Measurements from ENCODE around the gene EHD3.

The EHD3 gene

DNA sequence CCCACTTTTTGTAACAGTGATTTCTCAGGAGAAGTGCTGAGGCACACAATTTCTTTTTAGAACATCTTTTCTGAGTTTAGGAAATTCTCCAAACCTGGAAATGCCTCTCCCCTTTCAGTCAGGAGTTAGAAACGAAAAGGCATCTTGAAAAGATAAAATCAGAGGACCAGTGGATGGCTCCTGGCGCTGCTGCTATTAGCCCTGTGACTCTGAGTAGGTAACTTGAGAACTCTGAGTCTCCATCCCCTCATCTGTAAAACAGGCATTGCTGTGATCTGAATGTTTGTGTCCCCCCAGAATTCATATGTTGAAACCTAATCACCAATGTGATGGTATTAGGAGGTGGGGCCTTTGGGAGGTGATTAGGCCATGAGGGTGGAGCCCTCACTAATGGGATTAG lies 50.2 kb downstream of the EHD3 start:
- DNase-seq (ENCODE audit: low spot score) = no peak

DNA sequence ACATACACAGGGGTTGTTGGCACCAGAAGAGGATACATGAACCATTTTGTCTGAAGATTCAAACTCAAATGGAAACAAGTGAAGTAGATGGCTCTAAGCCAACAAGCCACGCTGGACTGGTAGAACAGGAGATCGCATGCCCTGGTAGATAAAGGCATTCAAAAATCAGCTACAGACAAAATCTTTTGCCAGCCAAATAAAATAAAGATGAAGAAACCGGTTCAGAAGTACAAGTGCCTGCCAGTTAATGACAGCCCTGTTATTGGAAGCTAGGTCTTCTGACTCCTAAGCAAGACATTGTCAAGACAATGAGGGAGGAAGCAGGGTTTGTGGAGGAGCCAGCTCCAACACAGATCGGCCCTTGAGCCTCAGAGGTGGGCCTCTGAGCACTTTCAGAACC lies 52.3 kb downstream of the EHD3 start:
- DNase-seq (ENCODE audit: low spot score) = no peak

DNA sequence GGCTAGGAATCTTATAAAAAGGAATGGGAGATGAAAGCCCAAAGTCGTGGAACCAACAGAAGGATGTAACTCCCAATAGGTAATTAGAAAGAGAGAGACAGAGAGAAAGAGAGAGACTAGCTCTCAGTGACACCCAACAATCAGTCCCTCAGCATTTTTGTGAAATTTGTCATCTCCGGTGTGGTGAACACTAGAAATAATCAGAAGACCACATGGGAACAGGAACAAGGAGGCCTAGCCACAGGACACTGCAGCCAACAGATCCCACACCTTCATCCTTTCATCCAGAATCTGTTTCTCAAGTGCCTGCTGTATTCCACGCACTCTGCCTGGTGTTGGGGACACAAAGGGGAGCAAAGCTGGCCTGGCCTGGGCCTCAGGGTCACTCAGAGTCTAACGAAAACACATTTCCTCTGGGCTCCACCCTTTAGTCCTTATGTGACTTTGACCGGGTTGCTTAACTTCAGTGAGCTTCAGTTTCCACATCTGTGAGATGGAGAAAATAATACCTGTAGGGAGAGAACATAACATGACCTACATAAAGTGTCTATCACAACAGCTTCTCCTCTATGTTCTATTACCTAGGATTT lies 53.1 kb downstream of the EHD3 start:
- no peak for DNase-seq (ENCODE audit: low spot score)

DNA sequence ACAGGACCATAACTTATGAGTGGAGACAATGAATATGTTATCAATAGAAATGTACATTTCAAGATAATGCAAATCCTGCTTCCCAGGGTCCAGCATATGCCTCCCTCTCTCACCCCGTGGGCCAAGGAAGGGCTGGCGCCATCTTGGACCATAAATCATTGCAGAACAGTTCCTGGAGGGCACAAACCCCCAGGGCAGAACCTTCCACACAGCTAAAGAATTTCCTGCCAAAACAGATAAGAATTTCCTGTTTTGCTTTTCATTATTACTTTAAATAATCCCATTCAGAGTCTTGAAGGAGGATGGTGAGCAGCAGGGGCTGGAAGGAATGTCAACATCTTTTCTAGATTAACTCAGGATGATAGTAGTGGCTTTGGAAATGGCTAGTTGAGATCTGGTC lies 53.7 kb downstream of the EHD3 start:
- no peak for DNase-seq (ENCODE audit: low spot score)

DNA sequence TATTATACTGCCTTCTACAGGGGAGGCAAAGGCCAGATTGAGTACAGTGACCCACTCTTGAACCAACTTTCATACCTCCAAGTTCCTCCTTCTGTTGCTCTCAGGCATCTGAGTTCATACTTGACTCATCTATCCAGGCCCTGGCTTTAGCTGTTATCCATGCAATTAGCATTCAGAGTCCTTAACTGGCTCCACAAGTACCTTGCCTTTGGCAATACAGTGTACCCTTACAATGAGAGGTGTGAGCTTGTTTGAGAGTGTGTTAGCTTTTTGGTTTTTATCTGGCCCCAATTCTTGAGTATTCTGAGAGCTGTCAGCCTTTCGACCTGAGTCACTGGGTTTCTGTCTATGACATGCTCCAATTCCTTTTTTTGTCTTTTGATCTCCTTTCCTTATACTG lies 60.2 kb downstream of the EHD3 start:
- no peak for DNase-seq (ENCODE audit: low spot score)

DNA sequence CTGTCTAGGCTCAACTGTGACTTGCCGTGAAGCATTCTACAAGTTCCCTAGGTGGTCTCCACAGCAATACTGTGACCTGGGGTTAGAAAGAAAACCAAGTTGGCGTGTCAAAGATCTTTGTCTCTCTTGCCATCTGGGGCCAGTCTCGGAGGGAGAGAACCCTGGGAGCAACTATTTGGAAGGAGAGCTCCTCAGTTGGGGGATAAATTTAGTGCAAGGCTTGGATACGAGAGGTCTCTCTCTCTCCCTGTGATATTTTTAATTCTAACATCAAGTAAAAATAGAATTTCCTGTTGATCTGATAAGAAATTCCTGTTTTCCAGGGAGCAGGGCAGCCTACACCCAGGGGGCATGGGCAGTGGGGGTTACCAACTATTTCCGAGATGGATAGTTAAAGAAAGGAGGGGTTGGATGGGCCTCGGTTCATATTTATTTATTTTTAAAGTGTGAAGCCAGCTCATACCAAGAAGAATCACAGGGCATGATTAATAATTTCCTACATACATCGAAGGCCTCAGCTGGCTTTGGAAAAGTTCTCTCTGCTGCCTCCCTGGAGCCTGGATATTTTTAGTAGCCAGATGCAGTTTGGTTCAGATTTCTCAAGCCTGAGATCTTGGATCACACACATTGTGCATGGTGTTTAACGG lies 62.8 kb downstream of the EHD3 start:
- no peak for DNase-seq (ENCODE audit: low spot score)

DNA sequence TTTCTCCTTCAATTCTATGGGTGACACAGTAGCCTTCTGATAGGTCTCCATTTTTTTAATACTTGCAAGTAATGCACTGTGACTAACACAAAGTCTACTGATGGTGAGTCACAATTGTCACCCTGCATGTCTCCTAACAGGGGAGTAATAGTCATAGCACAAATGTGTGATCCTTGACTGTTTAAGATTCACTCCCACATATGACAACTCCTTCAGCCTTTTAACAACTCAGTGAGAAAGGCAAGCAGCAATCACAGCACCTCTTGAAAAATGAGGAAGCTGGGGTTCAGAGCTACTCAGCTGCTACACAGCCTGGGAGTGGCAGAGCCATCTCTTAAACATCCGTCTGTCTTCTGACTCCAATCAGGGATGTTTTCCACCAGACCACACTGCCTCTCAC lies 63.8 kb downstream of the EHD3 start:
- DNase-seq (ENCODE audit: low spot score) = no peak

DNA sequence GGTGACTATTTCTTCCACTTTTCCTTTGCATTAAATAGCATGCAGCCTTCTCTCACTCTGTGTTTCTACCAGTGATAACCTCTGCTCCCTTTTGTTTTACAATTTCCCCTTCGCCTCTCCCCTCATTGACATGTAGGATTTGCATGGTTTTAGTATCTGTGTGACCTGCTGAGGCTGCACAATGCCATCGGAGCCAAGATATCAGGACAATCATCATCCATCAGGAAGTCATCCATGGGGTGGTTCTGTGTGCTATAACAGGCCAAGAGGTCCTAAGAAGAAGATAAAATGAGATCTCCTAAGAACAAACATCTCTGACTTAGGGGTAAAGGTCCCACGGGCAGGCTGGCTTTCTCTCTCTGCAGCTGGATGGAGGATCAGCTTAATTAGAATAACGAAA lies 65.6 kb downstream of the EHD3 start:
- DNase-seq (ENCODE audit: low spot score) = no peak

DNA sequence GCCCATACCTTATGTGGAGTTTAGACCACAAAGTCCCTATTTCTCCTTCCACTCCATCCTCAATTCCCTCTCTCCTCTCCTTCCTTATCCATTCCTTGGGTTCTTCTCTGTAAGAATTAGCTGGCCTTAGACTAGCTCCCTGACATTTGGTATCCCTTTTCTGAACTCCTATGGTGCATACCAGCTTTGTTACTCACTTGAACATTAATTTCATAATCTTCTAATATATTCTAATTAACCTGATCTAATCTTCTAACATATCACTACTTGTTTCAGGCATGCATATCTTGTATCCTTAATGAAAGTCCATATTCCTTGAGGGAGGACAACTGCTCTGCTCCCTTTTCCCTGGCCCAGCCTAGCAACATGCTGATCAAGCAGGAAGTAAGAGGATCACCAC lies 66.4 kb downstream of the EHD3 start:
- DNase-seq (ENCODE audit: low spot score) = no peak

DNA sequence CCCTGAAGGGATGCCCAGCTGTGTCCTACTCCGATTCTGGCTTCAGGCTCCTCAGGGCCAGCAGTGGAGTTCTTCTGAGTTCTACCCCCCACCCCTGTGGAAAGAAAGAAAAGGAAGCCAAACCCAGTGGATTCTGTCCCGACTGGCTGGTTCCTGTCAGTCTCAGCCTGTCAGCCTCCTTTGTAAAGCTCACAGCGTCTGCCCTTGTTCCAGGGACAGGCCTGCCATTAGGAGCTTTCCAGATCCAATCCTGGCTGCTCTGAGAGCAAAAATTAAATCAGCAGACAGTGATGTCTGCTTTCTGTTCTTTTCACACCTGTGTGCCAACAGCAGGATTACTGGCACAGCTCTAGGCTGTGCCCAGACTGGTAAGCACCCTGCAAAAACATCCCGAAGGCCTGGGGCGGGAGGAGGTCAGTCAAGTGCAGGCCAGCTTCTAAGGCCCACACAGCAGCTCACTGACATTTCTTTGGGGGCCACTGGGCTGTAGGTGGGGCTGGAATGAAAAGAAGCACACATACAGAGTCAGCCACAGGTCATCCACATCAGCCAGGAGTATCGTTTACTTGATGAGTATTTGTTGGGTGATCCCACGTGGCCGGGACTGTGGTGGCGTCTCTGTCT lies 69.1 kb downstream of the EHD3 start:
- no peak for DNase-seq (ENCODE audit: low spot score)

DNA sequence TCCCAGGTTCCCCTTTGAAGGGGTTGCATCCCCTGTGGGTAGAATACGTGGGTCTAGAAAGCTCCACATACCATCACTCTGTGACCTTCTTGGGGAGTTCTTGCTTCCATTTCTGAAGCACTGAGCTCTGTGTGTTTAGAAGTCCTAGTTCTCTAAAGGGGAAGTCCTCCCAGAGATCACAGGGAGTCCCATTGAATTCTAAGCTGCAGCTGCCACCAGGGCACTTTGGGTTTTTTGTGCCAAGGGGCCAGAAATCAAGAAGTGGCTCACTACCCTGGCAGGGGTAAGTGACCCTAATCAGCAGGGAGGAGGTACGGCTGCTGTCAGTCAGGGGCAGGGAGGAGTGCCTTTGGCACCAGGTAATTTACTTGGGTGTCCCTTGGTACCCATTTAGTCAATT lies 70.9 kb downstream of the EHD3 start:
- DNase-seq (ENCODE audit: low spot score) = no peak

DNA sequence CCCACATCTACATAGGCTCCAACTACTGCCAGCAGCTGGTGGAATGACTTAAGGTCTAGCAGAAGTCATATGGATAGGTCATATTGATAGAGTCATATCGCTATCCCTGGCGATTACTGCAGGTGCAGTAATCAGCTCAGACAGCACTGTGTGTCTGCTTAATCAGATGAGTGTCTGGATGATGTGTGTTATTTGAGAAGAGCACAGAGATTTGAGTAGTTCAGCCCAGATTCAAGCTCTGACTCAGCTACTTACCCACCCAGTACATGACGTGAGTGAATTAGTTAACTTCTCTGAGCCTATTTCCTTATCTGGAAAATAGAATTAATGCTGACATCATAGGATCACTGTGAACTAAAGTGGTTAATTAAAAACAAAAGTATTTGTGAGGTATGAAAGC lies 78.9 kb downstream of the EHD3 start:
- no peak for DNase-seq (ENCODE audit: low spot score)

DNA sequence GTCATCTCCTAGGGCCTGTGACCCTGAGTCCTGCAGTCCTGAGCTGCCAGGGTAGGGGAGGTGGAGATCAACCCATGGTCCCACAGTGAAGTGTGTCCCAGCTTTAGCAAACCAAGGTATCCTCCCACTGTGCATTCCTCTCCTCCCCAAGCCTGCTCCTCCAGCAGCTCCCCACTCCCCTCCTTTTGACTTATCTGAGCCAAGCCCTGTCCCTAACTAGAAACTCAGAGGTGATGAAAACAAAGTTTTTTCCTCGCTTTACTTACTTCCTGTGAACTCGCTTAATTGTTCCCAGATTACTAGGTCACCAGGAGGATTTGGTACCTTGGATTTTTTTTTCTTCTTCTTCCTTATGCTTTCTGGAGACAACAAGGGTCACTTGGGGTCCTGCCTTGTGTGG lies 80.8 kb downstream of the EHD3 start:
- DNase-seq (ENCODE audit: low spot score) = no peak

DNA sequence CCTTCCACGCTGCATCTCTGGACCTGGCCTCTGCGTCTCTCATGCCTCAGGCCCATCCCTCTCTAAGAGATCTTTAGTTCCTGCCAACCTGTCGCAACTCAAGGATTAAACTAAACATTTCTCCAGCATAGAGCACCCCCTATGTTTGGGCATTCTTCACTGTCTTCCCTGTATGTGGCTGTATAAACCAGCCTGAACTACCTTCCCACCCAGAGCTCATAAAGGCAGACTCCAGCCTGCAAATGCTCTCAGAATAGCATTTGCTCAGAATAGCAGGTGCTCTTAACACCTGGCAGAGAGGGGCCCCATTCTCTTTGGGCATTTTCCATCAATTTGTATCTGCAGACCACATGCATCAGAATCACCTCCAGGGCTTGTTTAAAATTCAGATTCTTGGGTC lies 83.4 kb downstream of the EHD3 start:
- DNase-seq (ENCODE audit: low spot score) = no peak

DNA sequence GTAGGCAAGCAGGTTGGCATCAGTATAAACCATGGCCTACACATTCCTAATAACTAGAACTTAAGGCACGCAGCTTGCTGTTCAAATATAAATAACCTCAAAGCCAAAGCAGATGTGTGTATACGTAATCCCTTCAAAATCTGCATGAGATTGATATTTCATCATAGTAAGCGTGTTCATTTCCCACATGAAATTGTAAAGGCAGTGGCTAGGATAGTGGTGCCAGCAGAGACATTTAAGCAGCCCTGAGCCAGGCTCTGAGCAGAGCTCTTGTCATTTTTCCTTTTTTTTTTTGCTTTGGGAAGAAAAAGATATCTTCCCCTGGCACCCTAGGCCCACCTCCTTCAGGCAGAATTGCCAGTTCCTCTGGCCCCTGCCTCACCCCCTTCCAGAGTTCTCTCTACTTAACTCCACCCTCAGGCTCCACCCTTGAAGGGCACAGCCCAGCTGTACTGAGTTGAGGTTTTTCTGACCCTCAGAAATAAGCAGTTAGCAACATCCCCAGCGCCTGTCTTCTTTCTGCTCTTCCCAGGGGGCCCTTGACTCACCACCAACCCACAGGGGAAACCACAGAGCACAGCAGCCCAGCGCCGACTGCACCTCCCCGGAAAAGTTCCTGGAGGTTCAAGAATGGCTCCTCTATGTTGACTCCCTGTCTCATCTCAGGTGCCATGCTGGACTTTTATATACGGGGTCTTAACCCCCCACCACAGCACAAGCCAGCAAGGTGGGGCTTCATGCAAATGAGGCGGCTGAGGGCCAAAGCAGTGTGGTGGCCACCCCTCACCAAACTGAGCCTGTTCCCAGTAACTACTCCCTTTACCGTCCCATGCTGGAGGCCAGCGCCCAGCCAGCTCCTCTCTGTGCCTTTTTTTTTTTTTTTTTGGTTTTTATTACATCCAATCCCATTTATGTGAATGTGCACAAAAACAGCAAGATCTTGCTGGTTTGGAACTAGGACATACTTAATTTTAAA lies 84.7 kb downstream of the EHD3 start:
- DNase-seq (ENCODE audit: low spot score) = no peak

Measured in cerebellar cortex (tissue), 1 donor.